DOHH2 (cell line): Measurements from ENCODE around the gene UCN3.

Experiments used
- H3F3A ChIP-seq: fragments of 200-600 bp; sonication (generic), shearing (Covaris generic); 2 replicates; pipeline ENCODE4 v1.6.0; 2016; ENCODE audit warnings: antibody characterized with exemption, mild to moderate bottlenecking; ENCODE audit not compliant: control insufficient read depth, insufficient read depth
- H3K27ac ChIP-seq: fragments of 200-600 bp; sonication (generic); 2 replicates; pipeline ENCODE4 v1.5.1; 2014; ENCODE audit warnings: low read depth, mild to moderate bottlenecking, low read length, moderate library complexity
- H3K27me3 ChIP-seq: fragments of 200-600 bp; sonication (generic); 2 replicates; pipeline ENCODE4 v1.6.1; 2014; ENCODE audit warnings: mild to moderate bottlenecking, low read length, mixed read lengths; ENCODE audit not compliant: control insufficient read depth
- H3K36me3 ChIP-seq: fragments of 200-600 bp; sonication (generic); 2 replicates; pipeline ENCODE4 v1.6.1; 2014; ENCODE audit warnings: mild to moderate bottlenecking, low read length, moderate library complexity, mixed read lengths; ENCODE audit not compliant: control insufficient read depth
- H3K4me1 ChIP-seq: fragments of 200-600 bp; sonication (generic); 2 replicates; pipeline ENCODE4 v1.6.1; 2014; ENCODE audit warnings: mild to moderate bottlenecking, low read length, mixed read lengths; ENCODE audit not compliant: control insufficient read depth
- H3K4me2 ChIP-seq: fragments of 200-600 bp; sonication (generic); 2 replicates; pipeline ENCODE4 v1.6.0; 2014; ENCODE audit warnings: mild to moderate bottlenecking, low read length, moderate library complexity
- H3K4me3 ChIP-seq: fragments of 200-600 bp; sonication (generic); 2 replicates; pipeline ENCODE4 v1.5.1; 2014; ENCODE audit warnings: mild to moderate bottlenecking, low read length, mixed read lengths
- H3K79me2 ChIP-seq: fragments of 200-600 bp; sonication (generic); 2 replicates; pipeline ENCODE4 v1.6.1; 2014; ENCODE audit warnings: mild to moderate bottlenecking, low read length, mixed read lengths; ENCODE audit not compliant: control insufficient read depth
- H3K9me2 ChIP-seq: fragments of 200-600 bp; sonication (generic); replicated peaks from 2 replicates; pipeline ENCODE4 v1.6.1; 2014; ENCODE audit warnings: mild to moderate bottlenecking, low read length, mixed read lengths; ENCODE audit not compliant: control insufficient read depth
- H3K9me3 ChIP-seq: fragments of 200-600 bp; sonication (generic); 2 replicates; pipeline ENCODE4 v1.6.1; 2014; ENCODE audit warnings: antibody characterized with exemption, low read length, mixed read lengths; ENCODE audit not compliant: control insufficient read depth, insufficient read depth
- H4K20me1 ChIP-seq: fragments of 200-600 bp; sonication (generic); 2 replicates; pipeline ENCODE4 v1.6.0; 2014; ENCODE audit warnings: low read depth, mild to moderate bottlenecking, antibody characterized with exemption, low read length, moderate library complexity; ENCODE audit not compliant: control insufficient read depth, insufficient read depth
- CTCF ChIP-seq: fragments of 200-600 bp; sonication (generic); IDR thresholded peaks from one replicate; pipeline ENCODE4 v1.5.1; 2014; ENCODE audit warnings: antibody characterized with exemption, mild to moderate bottlenecking, low read depth, low read length; ENCODE audit not compliant: poor library complexity, severe bottlenecking
- EZH2phosphoT487 ChIP-seq: fragments of 200-600 bp; sonication (generic); IDR thresholded peaks from 2 replicates; pipeline ENCODE4 v1.6.1; 2017; ENCODE audit warnings: borderline replicate concordance, mild to moderate bottlenecking, antibody characterized with exemption, low read length, moderate library complexity, mixed read lengths

The UCN3 gene

GRCh38 chr10:5381187-5381586 lies 16.4 kb downstream of the UCN3 start:
- Histone ChIP-seq H3K79me2 (no peaks in the 10 kb centered on the region), H3F3A (no peaks in the 10 kb centered on the region), H3K4me1 (no peaks in the 10 kb centered on the region), H3K27ac (no peak overlapping the region), H4K20me1 (no peaks in the 10 kb centered on the region), H3K4me2 (no peak overlapping the region), H3K9me3 (no peaks in the 10 kb centered on the region), H3K36me3 (no peaks in the 10 kb centered on the region), H3K27me3 (0 out of 2 replicates have a peak, but pooled peaks cover 3% of the 10 kb centered on the region), H3K9me2 (no peaks in the 10 kb centered on the region), H3K4me3 (no peak overlapping the region)
- no peak for TF ChIP-seq CTCF
- no peak for TF ChIP-seq EZH2phosphoT487

DNA sequence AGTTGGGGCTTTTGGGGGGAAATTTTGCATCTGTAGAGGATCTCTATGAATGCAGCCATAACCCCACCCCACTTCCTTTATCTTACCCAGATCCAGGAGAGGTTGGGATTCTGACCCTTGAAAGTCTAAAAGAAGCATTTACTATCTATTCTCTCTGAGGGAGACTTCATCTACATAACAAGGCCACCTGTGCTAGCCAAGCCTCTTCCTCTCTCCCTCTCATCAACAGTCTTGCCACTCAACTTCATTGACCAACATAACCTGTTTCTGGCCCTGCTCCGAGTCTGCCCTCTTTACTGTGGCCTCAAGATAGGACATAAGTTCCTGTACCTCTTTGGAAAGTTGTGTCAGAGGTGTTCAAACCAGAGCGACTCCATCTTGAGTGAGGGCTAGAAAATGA lies 20.5 kb downstream of the UCN3 start:
- Histone ChIP-seq H3K27ac (no peak overlapping the region), H4K20me1 (no peaks in the 10 kb centered on the region), H3K36me3 (no peaks in the 10 kb centered on the region), H3K4me3 (no peak overlapping the region), H3F3A (no peaks in the 10 kb centered on the region), H3K4me2 (no peak overlapping the region), H3K27me3 (no peaks in the 10 kb centered on the region), H3K79me2 (no peaks in the 10 kb centered on the region), H3K4me1 (no peaks in the 10 kb centered on the region), H3K9me2 (no peaks in the 10 kb centered on the region), H3K9me3 (peaks cover 5% of the 10 kb centered on the region; the same call in 1 of the 2 replicates)
- no peak for TF ChIP-seq EZH2phosphoT487
- TF ChIP-seq CTCF: no peak

DNA sequence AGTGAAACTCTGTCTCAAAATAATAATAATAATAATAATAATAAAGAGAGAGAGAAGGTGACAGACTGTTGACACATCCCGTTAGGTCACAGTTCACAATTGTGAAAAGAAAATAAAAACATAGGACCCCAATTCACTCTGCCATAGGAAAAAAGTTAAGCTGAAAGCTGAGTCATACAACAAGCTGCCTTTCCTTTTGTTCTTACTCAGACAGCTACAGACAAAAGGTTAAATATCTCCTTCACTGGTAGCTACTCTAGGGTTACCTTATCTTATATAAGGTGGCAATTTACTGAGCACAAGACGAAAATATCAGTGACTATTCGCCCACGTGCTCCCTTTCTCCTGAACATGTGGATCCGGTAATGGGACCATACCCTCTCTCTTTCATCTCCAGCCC lies 22.4 kb downstream of the UCN3 start:
- Histone ChIP-seq H3K9me3 (peaks cover 16% of the 10 kb centered on the region; the same call in 1 of the 2 replicates), H4K20me1 (no peaks in the 10 kb centered on the region), H3K4me2 (no peak overlapping the region), H3K9me2 (no peaks in the 10 kb centered on the region), H3K27me3 (no peaks in the 10 kb centered on the region), H3F3A (no peaks in the 10 kb centered on the region), H3K36me3 (no peaks in the 10 kb centered on the region), H3K4me1 (no peaks in the 10 kb centered on the region), H3K79me2 (no peaks in the 10 kb centered on the region), H3K4me3 (no peak overlapping the region), H3K27ac (no peak overlapping the region)
- TF ChIP-seq CTCF (no peak), EZH2phosphoT487 (no peak)
